K562 (cell line): Measurements from ENCODE around the gene LENEP. TPM values are rescaled to one million over a fixed set of nuclear protein-coding genes. Genes with fewer than 3 reads are reported as not detected.

ENCODE experiments used
- ATF7 ChIP-seq: fragments of 450-650 bp; IDR thresholded peaks from 2 replicates; pipeline ENCODE4 v1.7.1; 2014; ENCODE audit warnings: mild to moderate bottlenecking, moderate library complexity
- FOS ChIP-seq: IDR thresholded peaks from 3 replicates; pipeline ENCODE4 v1.6.1; 2011; ENCODE audit not compliant: insufficient read length; ENCODE audit errors: extremely low read depth
- HDAC1 ChIP-seq, 2 experiments: fragments of 450-650 bp; IDR thresholded peaks; 2 replicates each; pipeline ENCODE4 v1.6.1; 2016 to 2017; ENCODE audit warnings: inconsistent platforms in 1 of 2, mild to moderate bottlenecking in 1 of 2, moderate library complexity in 1 of 2
- ILF3 ChIP-seq: fragments of 450-650 bp; IDR thresholded peaks from 2 replicates; pipeline ENCODE4 v1.6.1; 2018; ENCODE audit warnings: antibody characterized with exemption, mild to moderate bottlenecking, moderate library complexity, borderline replicate concordance
- NFXL1 ChIP-seq: fragments of 450-650 bp; formaldehyde crosslinking; IDR thresholded peaks from 2 replicates; pipeline ENCODE4 v1.4.0; 2021; ENCODE audit warnings: mild to moderate bottlenecking
- PHF8 ChIP-seq: fragments of 200-600 bp; sonication (generic); IDR thresholded peaks from 2 replicates; pipeline ENCODE4 v1.6.1; 2012; ENCODE audit warnings: mixed run types, mild to moderate bottlenecking, inconsistent platforms, low read length, moderate library complexity, borderline replicate concordance
- RBM14 ChIP-seq: fragments of 200-400 bp; formaldehyde crosslinking; IDR thresholded peaks from 2 replicates; pipeline ENCODE4 v1.6.1; 2018; ENCODE audit warnings: low read depth, mild to moderate bottlenecking, low read length, moderate library complexity, borderline replicate concordance; ENCODE audit not compliant: insufficient read depth
- SIN3B ChIP-seq: fragments of 450-650 bp; IDR thresholded peaks from 2 replicates; pipeline ENCODE4 v1.6.1; 2017; ENCODE audit warnings: low read depth, mild to moderate bottlenecking, moderate library complexity
- ZC3H8 ChIP-seq: fragments of 450-650 bp; IDR thresholded peaks from 2 replicates; pipeline ENCODE4 v1.6.1; 2017
- ZNF217 ChIP-seq: sonication (generic); formaldehyde crosslinking; IDR thresholded peaks from 2 replicates; pipeline ENCODE4 v1.8.0; 2022; ENCODE audit warnings: mild to moderate bottlenecking, missing genetic modification reagents
- ZNF41 ChIP-seq: fragments of 250-450 bp; sonication (Bioruptor Pico); conservative IDR thresholded peaks from 2 replicates; pipeline ENCODE4 v1.4.0; 2020; ENCODE audit warnings: mild to moderate bottlenecking
- polyA plus RNA-seq, 8 experiments: library from polyadenylated mRNA; depleted of rRNA in 4 of 8; stranded (reverse) in 5 of 8; unstranded in 3 of 8; fragments of >200 nt; fragmentation: Nextera tagmentation in 2 of 8; fragmentation: Illumina TruSeq in 1 of 8; extraction: Ambion mirVana in 2 of 8; extraction: Trizol in 1 of 8; gene quantifications; 2 replicates each; pipeline versions ENCODE4 v1.2.1 to v1.2.3, GENCODE V29; 2011 to 2014; ENCODE audit warnings: inconsistent platforms in 1 of 8, missing spikeins in 1 of 8
- total RNA-seq, 7 experiments: library from RNA; depleted of rRNA in 6 of 7; stranded (reverse); fragments of >200 nt in 6 of 7; fragmentation: Illumina TruSeq in 2 of 7; extraction: Trizol in 2 of 7; gene quantifications; 2 replicates each; pipeline versions ENCODE4 v1.2.1 to v1.2.3, GENCODE V29; 2011 to 2021; ENCODE audit warnings: low replicate concordance in 1 of 7
- TF ChIP-seq, protein P1 (sequence below): sonication (generic); formaldehyde crosslinking; IDR thresholded peaks from 2 replicates; pipeline ENCODE4 v1.8.0; 2022; ENCODE audit warnings: mild to moderate bottlenecking, missing genetic modification reagents, borderline replicate concordance
- TF ChIP-seq, protein P2 (sequence below), 2 experiments: fragments of 450-650 bp; conservative IDR thresholded peaks; 2 replicates each; pipeline ENCODE4 v1.6.1; 2017; ENCODE audit warnings: mild to moderate bottlenecking in 2 of 2, moderate library complexity in 2 of 2
- TF ChIP-seq, protein P3 (sequence below): fragments of 450-650 bp; formaldehyde crosslinking; IDR thresholded peaks from 2 replicates; pipeline ENCODE4 v1.4.0; 2022; ENCODE audit warnings: missing genetic modification characterization

LENEP gene
- total and polyA plus RNA-seq, 9 of the 15 experiments (the other 6 are each of a cell fraction or from before 2014, with no cell fraction given) = 0.23 to 0.87 (median 0.67) TPM; not detected in 5

DNA sequence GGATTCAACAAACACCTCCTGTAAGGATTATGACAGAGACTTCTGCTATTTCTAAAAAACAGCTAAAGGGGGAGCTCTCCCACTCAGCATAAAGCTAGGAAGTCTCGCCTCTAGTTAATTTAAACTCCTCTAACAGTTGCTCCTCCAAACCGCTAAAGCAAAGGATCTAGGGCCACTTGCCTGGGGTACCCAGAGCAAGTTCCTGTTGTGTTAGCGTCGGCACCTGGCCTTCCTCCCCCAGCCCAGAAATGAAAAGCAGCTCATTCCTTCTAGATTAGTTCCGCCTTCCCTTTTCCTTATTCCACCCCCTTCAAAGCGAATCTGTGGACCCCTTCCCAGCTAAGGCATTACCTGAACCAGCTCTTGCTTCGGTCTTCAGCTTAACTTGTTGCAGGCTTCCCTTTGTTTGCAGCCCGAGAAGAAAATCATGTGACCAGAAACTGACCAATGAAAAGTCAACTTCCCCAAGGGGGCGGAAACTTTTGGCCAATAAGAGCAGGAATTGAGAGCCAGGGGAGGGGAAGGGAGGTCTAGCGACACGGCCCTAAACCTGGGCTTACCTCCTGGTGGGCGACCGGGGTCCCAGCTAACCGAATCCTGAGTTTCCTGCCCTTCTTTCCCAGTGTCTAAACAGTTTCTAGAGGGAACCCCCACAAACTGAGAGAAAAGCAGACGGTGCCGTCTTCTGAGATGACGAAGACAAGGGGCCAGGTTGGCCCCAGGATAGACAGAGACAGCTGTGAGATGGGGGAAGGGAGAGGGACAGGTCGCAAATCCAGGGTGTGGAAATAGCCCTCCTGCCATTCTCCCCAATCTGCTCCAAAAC lies 37.5 kb upstream of the LENEP start, which contains the start of gene PBXIP1 (continued):
- TF ChIP-seq, protein P1, sequence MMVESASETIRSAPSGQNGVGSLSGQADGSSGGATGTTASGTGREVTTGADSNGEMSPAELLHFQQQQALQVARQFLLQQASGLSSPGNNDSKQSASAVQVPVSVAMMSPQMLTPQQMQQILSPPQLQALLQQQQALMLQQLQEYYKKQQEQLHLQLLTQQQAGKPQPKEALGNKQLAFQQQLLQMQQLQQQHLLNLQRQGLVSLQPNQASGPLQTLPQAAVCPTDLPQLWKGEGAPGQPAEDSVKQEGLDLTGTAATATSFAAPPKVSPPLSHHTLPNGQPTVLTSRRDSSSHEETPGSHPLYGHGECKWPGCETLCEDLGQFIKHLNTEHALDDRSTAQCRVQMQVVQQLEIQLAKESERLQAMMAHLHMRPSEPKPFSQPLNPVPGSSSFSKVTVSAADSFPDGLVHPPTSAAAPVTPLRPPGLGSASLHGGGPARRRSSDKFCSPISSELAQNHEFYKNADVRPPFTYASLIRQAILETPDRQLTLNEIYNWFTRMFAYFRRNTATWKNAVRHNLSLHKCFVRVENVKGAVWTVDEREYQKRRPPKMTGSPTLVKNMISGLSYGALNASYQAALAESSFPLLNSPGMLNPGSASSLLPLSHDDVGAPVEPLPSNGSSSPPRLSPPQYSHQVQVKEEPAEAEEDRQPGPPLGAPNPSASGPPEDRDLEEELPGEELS (CRISPR knock-in tag) = 0 out of 2 replicates have a peak, but pooled peaks have one; percentile 71
- TF ChIP-seq FOS = peak; percentile 80
- 0 out of 2 replicates have a peak, but pooled peaks have one; percentile 17 for TF ChIP-seq ATF7
- 0 out of 2 replicates have a peak, but pooled peaks have one; percentile 17 for TF ChIP-seq ZNF41 (CRISPR knock-in tag)
- no peak for TF ChIP-seq ILF3
- no peak for TF ChIP-seq ZC3H8
- no peak for TF ChIP-seq ZNF217 (CRISPR knock-in tag)
- TF ChIP-seq, protein P2, sequence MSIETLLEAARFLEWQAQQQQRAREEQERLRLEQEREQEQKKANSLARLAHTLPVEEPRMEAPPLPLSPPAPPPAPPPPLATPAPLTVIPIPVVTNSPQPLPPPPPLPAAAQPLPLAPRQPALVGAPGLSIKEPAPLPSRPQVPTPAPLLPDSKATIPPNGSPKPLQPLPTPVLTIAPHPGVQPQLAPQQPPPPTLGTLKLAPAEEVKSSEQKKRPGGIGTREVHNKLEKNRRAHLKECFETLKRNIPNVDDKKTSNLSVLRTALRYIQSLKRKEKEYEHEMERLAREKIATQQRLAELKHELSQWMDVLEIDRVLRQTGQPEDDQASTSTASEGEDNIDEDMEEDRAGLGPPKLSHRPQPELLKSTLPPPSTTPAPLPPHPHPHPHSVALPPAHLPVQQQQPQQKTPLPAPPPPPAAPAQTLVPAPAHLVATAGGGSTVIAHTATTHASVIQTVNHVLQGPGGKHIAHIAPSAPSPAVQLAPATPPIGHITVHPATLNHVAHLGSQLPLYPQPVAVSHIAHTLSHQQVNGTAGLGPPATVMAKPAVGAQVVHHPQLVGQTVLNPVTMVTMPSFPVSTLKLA (conservative IDR thresholded peaks at IDR 0.05) = peak in 1 of 2 experiments; percentile 39; a peak in 1 of 4 replicates
- TF ChIP-seq, protein P3, sequence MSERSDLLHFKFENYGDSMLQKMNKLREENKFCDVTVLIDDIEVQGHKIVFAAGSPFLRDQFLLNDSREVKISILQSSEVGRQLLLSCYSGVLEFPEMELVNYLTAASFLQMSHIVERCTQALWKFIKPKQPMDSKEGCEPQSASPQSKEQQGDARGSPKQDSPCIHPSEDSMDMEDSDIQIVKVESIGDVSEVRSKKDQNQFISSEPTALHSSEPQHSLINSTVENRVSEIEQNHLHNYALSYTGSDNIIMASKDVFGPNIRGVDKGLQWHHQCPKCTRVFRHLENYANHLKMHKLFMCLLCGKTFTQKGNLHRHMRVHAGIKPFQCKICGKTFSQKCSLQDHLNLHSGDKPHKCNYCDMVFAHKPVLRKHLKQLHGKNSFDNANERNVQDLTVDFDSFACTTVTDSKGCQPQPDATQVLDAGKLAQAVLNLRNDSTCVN (CRISPR knock-in tag) = 0 out of 2 replicates have a peak, but pooled peaks have one; percentile 2
- peak; percentile 42; the same call in 1 of the 2 replicates for TF ChIP-seq PHF8
- TF ChIP-seq SIN3B = no peak
- no peak for TF ChIP-seq RBM14
- peak; percentile 9 to 74; a peak in 1 of 4 replicates for TF ChIP-seq HDAC1 (IDR thresholded peaks at IDR 0.05)
- TF ChIP-seq NFXL1 (CRISPR knock-in tag) = no peak
